GM18526 (cell line): Measurements from ENCODE around the gene SLAMF9.

Experiments used
- POLR2A ChIP-seq: IDR thresholded peaks from 3 replicates; pipeline ENCODE4 v1.6.1; 2011; ENCODE audit not compliant: insufficient read length; ENCODE audit errors: extremely low read depth

The SLAMF9 gene

DNA sequence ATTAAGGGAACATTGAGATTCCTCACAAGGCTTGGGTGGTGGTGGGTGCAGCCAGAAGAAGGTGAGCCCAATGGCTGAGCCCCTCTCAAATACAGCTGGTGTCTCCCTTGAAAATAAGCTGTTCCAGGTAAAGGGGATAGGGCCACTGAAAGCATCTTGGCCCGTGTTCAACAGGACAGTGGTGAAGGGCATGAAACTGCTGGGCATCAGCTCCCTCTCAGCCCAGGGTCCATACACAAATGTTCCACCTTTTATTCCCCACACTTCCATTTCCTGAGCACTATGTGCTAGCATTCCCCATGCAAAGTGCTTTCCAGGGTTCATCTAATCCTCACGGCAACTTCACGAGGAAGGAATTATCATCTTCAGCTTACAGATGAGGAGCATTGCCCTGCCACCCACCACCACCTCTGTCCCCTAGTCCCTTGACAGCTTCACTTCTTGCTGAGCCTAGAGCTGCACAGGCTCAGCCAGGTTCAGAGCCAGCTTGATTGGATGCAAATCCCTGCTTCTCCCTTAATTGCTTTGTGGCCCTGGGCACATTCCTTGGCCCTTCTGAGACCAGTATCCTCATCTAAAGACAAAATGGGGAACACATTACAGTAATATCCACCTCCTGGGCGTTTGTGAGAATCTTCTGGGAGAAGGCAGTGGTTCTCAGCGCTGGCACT lies 38.3 kb downstream of the SLAMF9 start:
- no peak for TF ChIP-seq POLR2A

DNA sequence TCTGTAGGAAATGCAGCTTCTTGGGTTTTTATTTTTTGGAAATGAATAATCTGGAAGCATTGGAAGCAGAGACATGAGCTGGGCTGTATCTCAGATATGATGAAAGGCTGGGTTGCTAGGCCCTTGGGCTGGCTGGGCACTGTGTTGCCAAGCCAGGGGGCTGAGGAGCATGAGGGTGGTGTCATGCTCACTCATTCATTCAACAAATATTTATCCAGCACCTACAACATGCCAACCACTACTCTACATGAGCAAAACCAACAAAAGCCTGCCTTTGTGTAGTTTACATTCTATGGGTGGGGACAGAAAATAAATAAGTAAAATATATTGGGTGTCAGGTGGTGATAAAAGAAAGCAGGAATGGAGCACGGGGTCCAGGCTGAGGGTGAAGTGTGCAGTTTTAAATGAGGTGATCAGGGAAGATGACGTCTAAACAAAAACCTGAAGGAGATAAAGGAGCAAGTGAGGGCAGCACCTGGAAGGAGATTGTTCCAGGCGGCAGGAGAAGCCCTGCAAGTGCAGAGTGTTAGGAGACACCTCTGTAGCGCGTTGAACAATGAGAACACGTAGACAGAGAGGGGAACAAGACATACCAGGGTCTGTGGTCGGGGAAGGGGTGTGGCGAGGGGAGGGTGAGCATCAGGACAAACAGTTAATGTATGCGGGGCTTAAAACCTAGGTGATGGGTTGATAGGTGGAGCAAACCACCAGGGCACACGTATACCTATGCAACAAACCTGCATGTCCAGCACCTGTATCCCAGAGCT lies 39.6 kb downstream of the SLAMF9 start:
- no peak for TF ChIP-seq POLR2A

- TF ChIP-seq POLR2A: no peak
These were observed 40.4 kb downstream of the SLAMF9 start for GRCh38 chr1:159913451-159914192.

DNA sequence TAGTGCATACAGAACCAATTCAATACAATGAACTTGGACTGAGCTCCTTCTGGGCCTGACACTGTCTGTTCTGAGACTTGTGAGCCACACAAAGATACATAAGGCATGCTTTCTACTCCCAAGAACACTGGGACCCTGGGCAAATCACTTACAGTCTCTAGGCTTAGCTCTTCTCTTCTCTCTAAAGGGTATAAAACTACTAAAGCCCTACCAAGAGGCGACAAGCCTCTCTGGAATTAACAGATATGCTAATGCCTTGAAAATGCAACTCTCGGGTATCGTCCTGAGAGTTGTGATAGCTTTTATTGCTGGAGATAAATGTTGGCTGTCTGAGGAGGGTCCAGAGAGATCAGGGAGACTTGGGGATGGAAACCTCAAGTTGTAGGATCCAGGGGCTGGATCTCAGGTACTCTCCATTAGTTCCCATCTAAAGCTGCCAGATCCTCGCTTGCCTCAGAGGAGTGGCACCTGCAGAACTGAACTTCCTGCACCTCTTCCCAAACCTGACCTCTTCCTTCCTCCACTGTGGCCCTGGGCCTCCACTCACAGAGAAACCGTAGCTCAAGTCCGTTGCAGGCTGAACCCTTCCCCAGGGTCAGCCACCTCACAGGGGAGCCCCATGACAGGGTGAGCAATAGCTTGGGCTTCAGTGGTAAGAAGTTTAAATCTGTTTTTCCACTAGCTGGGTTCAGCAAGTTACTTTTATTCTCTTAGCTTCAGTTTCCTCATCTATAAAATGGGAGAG lies 42.5 kb downstream of the SLAMF9 start:
- no peak for TF ChIP-seq POLR2A

GRCh38 chr1:159908031-159908940 lies 45.8 kb downstream of the SLAMF9 start:
- no peak for TF ChIP-seq POLR2A

GRCh38 chr1:159906960-159907359 lies 47.1 kb downstream of the SLAMF9 start:
- TF ChIP-seq POLR2A: no peak

DNA sequence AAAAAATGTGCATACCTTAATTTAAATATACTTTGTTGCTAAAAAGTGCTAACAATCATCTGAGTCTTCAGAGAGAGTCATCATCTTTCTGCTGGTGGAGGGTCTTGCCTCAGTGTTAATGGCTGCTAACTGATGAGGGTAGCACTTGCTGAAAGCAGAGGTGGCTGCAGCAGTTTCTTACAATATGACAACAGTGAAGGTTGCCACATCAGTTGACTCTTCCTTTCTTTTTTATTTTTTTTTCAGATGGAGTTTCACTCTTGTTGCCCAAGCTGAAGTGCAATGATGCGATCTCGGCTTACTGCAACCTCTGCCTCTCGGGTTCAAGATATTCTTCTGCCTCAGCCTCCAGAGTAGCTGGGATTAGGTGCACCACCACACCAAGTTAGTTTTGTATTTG lies 51.5 kb downstream of the SLAMF9 start:
- TF ChIP-seq POLR2A: no peak
